Large intestine (tissue), 12 donors: ENCODE data around the gene ZNF354B. TPM values are rescaled to one million over a fixed set of nuclear protein-coding genes. Genes with fewer than 3 reads are reported as not detected.

Source experiments
- DNase-seq, 2 donors: peaks; one replicate each; pipeline versions ENCODE4 v3.0.0 to v3.0.0-alpha.2; 2013
- H3K27ac ChIP-seq: one replicate; pipeline ENCODE4 v1.5.1; 2013; ENCODE audit warnings: low read length
- H3K27me3 ChIP-seq: 2 replicates; pipeline ENCODE4 v1.6.1; 2013; ENCODE audit warnings: low read length; ENCODE audit not compliant: control insufficient read depth, insufficient read depth
- H3K36me3 ChIP-seq: 2 replicates; pipeline ENCODE4 v1.6.1; 2013; ENCODE audit warnings: low read length; ENCODE audit not compliant: control insufficient read depth, insufficient read depth
- H3K4me1 ChIP-seq: one replicate; pipeline ENCODE4 v1.6.1; 2013; ENCODE audit warnings: low read length; ENCODE audit not compliant: control insufficient read depth, insufficient read depth
- H3K4me3 ChIP-seq: one replicate; pipeline ENCODE4 v1.5.1; 2013; ENCODE audit warnings: low read length
- H3K9me3 ChIP-seq: one replicate; pipeline ENCODE4 v1.6.1; 2013; ENCODE audit warnings: mild to moderate bottlenecking, low read depth, low read length, moderate library complexity; ENCODE audit not compliant: control insufficient read depth
- WGBS: methylation state at CpG from one replicate; pipeline ENCODE4 v1.1.5; 2013; ENCODE audit warnings: low lambda C conversion rate; ENCODE audit not compliant: insufficient coverage; 5-methylcytosine and 5-hydroxymethylcytosine counted together
- long read RNA-seq, 11 donors: transcript quantifications; one replicate each; lab custom pipeline, GENCODE V29; 2026
- polyA plus RNA-seq: library from polyadenylated mRNA; unstranded; fragments of 120-200 nt; gene quantifications from one replicate; pipeline ENCODE4 v1.2.1, GENCODE V29; 2013

ZNF354B gene
- polyA plus RNA-seq: 31.0 TPM
- long read RNA-seq, donor 1, partial matches to known transcripts: 0 of 1 reads
- long read RNA-seq, donor 1, other reads (novel, unspliced or antisense): 0 of 1 reads
- long read RNA-seq, donor 2, transcript ZNF354B-201 (5 exons, 2,802 nt): major isoform, 5 of 6 reads
- long read RNA-seq, donor 2, partial matches to known transcripts: 0 of 6 reads
- long read RNA-seq, donor 2, other reads (novel, unspliced or antisense): 0 of 6 reads
- long read RNA-seq, donor 3, partial matches to known transcripts: 5 of 13 reads
- long read RNA-seq, donor 3, other reads (novel, unspliced or antisense): 0 of 13 reads
- long read RNA-seq, donor 4, partial matches to known transcripts: 0 of 1 reads
- long read RNA-seq, donor 4, other reads (novel, unspliced or antisense): 0 of 1 reads
- long read RNA-seq, donor 5, partial matches to known transcripts: 0 of 2 reads
- long read RNA-seq, donor 5, other reads (novel, unspliced or antisense): 0 of 2 reads
- long read RNA-seq, donor 6, partial matches to known transcripts: 0 of 7 reads
- long read RNA-seq, donor 6, other reads (novel, unspliced or antisense): 0 of 7 reads
- long read RNA-seq, donor 7, partial matches to known transcripts: 0 of 3 reads
- long read RNA-seq, donor 7, other reads (novel, unspliced or antisense): 0 of 3 reads
- long read RNA-seq, donor 8, partial matches to known transcripts: 0 of 7 reads
- long read RNA-seq, donor 8, other reads (novel, unspliced or antisense): 0 of 7 reads
- long read RNA-seq, donor 9, partial matches to known transcripts: 0 of 6 reads
- long read RNA-seq, donor 9, other reads (novel, unspliced or antisense): 0 of 6 reads
- long read RNA-seq, donor 10, partial matches to known transcripts: 0 of 4 reads
- long read RNA-seq, donor 10, other reads (novel, unspliced or antisense): 0 of 4 reads
- long read RNA-seq, donor 11, partial matches to known transcripts: 0 of 1 reads
- long read RNA-seq, donor 11, other reads (novel, unspliced or antisense): 0 of 1 reads

DNA sequence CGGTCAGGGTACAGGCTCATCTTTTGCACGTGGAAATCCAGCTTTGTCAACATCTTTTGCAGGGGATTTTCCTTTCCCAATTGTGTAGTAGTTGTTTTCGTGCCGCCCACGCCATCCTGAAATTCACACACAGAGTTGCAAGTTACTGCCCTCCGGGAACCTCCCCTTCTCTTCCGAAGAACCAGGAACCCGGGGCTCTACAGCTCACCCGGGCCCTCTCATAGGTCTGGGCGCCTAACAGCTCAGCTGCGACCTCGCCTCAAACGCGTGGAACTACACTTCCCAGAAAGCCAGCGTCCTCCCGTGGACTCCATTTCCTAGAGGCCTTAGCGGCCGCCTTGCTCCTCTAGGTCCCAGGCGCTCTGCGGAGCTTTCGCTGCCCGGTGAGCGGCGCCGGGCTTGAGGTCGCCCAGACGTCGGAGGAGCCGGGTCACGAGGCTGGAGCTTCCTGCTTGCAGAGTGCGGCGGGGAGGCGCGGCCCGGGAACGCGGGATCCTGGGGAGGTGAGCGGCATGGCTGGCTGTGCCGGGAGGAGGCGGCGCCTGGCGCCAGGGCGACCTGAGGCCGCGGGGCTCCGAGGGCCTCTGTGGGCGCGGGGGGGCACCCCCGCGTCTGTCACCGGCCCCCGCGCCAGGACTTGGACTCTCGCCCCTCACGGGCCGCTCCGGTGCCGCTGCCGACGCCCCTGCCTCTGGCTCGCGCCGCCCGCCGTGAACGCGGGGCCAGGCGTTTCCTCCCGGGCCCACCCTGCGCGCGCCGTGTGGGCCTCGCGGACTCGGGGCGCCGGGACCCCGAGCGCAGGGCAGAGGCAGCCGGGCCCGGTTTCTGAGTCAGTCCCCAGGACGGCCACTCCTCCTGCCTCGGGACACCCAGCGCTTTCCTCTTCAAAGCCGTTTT is at the start of gene ZNF354B:
ZNF354B (plus strand) TSS at position 329 of the 897 bp plus-strand sequence. CDS start 1,095 bp downstream, outside the sequence.
- peak within 1 kb of the TSS; percentile 74 for H3K27ac ChIP-seq
- no CpG with 5 or more reads among the region's 86 CpGs for WGBS

GRCh38 chr5:178817506-178817905 is 42.2 kb upstream of the ZNF354B start:
- Histone ChIP-seq H3K27me3 (no peaks in the 10 kb centered on the region), H3K27ac (no peak overlapping the region), H3K4me3 (no peak overlapping the region), H3K4me1 (no peaks in the 10 kb centered on the region), H3K9me3 (no peaks in the 10 kb centered on the region), H3K36me3 (no peaks in the 10 kb centered on the region)
- 83% methylated on average over 1 of the region's 8 CpGs for WGBS
- DNase-seq: no peak

More for the DNA sequence above, at the start of gene ZNF354B:
- peak; percentile 92 to 96 for DNase-seq
- peaks cover 5% of the 10 kb centered on the region for H3K4me1 ChIP-seq
- peaks cover 10% of the 10 kb centered on the region for H3K36me3 ChIP-seq
- peak within 1 kb of the TSS; percentile 56 for H3K4me3 ChIP-seq
- peaks cover 3% of the 10 kb centered on the region for H3K9me3 ChIP-seq
- no peaks in the 10 kb centered on the region for H3K27me3 ChIP-seq

- no peaks in the 10 kb centered on the region for H3K36me3 ChIP-seq
- WGBS: no CpG with 5 or more reads among the region's 14 CpGs
- H3K4me3 ChIP-seq: no peak overlapping the region
- no peaks in the 10 kb centered on the region for H3K9me3 ChIP-seq
- no peak overlapping the region for H3K27ac ChIP-seq
- H3K4me1 ChIP-seq: no peaks in the 10 kb centered on the region
- no peak for DNase-seq
- H3K27me3 ChIP-seq: no peaks in the 10 kb centered on the region
These were observed 41.7 kb upstream of the ZNF354B start for GRCh38 chr5:178818094-178818493.

GRCh38 chr5:178820001-178820400 is 39.8 kb upstream of the ZNF354B start:
- Histone ChIP-seq H3K36me3 (no peaks in the 10 kb centered on the region), H3K4me1 (no peaks in the 10 kb centered on the region), H3K4me3 (no peak overlapping the region), H3K27me3 (no peaks in the 10 kb centered on the region), H3K9me3 (no peaks in the 10 kb centered on the region), H3K27ac (no peak overlapping the region)
- 71% methylated on average over 1 of the region's 2 CpGs for WGBS
- no peak for DNase-seq

- no peaks in the 10 kb centered on the region for H3K36me3 ChIP-seq
- WGBS: 100% methylated on average over 2 of the region's 6 CpGs
- no peaks in the 10 kb centered on the region for H3K27me3 ChIP-seq
- DNase-seq: no peak
- H3K27ac ChIP-seq: no peak overlapping the region
- no peak overlapping the region for H3K4me3 ChIP-seq
- H3K4me1 ChIP-seq: no peaks in the 10 kb centered on the region
- H3K9me3 ChIP-seq: no peaks in the 10 kb centered on the region
These were observed 34.3 kb upstream of the ZNF354B start for GRCh38 chr5:178825444-178825843.

DNA sequence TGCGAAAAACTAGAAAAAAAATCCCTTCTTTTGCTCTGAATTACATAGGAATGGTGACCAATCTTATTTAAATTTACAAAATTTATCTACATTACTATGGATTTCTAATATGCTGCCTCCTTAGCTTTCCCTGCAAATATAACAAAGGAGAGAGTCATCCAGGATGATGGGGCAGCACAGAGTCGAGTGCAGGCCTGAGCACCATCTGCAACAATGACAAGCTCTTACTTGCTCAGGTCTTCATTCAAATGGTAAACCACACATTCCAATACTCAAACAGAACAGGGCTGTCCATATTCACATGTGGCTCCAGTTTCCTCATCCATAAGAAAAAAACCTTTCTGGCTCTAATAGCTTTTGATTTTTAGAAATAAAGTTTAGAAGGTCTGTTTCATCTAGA is 33.5 kb upstream of the ZNF354B start:
- no peaks in the 10 kb centered on the region for H3K27me3 ChIP-seq
- no peak overlapping the region for H3K27ac ChIP-seq
- WGBS: 60% methylated on average over 1 of the region's 2 CpGs
- H3K4me1 ChIP-seq: no peaks in the 10 kb centered on the region
- no peak for DNase-seq
- H3K4me3 ChIP-seq: no peak overlapping the region
- H3K9me3 ChIP-seq: no peaks in the 10 kb centered on the region
- no peaks in the 10 kb centered on the region for H3K36me3 ChIP-seq

GRCh38 chr5:178827636-178828035 is 32.1 kb upstream of the ZNF354B start:
- Histone ChIP-seq H3K4me1 (no peaks in the 10 kb centered on the region), H3K36me3 (no peaks in the 10 kb centered on the region), H3K27me3 (no peaks in the 10 kb centered on the region), H3K27ac (no peak overlapping the region), H3K4me3 (no peak overlapping the region), H3K9me3 (peaks cover 3% of the 10 kb centered on the region)
- WGBS: no CpG with 5 or more reads among the region's 4 CpGs
- no peak for DNase-seq

- WGBS: no CpG with 5 or more reads among the region's 10 CpGs
- no peaks in the 10 kb centered on the region for H3K27me3 ChIP-seq
- no peak overlapping the region for H3K27ac ChIP-seq
- DNase-seq: no peak
- no peaks in the 10 kb centered on the region for H3K4me1 ChIP-seq
- no peaks in the 10 kb centered on the region for H3K36me3 ChIP-seq
- peaks cover 4% of the 10 kb centered on the region for H3K9me3 ChIP-seq
- no peak overlapping the region for H3K4me3 ChIP-seq
These were observed 28.7 kb upstream of the ZNF354B start for GRCh38 chr5:178831049-178831448.

DNA sequence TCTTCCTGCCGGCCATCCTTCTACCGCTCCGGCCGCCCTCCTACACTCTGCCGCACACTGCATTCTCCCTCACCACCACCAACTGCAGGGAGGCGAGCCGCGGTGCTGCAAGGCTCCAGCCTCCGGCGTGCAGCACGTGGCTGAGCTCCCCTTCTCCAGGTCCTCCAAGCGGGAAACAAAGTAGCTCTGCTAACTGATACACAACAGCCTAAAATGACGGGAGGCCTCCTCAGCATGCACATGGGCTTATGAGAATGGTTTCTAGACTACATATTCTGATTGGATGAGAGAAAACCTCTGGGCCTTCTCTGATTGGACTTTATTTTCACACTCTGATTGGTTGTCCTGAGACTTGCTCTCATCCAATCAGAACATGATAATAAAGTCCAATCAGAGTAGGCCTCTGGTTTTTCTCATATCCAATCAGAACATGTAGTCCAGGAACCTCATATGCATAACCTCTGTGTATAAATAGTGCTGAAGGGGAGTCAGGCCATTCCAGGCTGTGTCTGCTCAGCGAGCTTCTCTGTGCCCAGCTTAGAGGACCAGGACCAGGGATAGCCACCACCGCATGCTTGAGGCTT is 27.0 kb upstream of the ZNF354B start:
- Histone ChIP-seq H3K27ac (no peak overlapping the region), H3K9me3 (peaks cover 4% of the 10 kb centered on the region), H3K4me3 (no peak overlapping the region), H3K36me3 (no peaks in the 10 kb centered on the region), H3K27me3 (no peaks in the 10 kb centered on the region), H3K4me1 (no peaks in the 10 kb centered on the region)
- DNase-seq: no peak
- no CpG with 5 or more reads among the region's 15 CpGs for WGBS
